H1 (cell line): Measurements from ENCODE around the gene BICD1. TPM values are rescaled to one million over a fixed set of nuclear protein-coding genes. Genes with fewer than 3 reads are reported as not detected.

Experiments used
- ASH2L ChIP-seq: fragments of 200-600, 300-600 bp; sonication (generic); IDR thresholded peaks from one replicate; pipeline ENCODE4 v1.7.1; 2017; ENCODE audit warnings: low read length
- CTCF ChIP-seq, 3 experiments: IDR thresholded peaks; 1 replicate in 2 of 3; 2 replicates in 1 of 3; pipeline versions ENCODE4 v1.5.1 to v1.6.1; 2011; ENCODE audit warnings: low read length in 3 of 3, mild to moderate bottlenecking in 3 of 3, inconsistent platforms in 2 of 3, low read depth in 1 of 3, moderate library complexity in 1 of 3; ENCODE audit not compliant: insufficient read depth in 1 of 3; ENCODE audit errors: control extremely low read depth in 1 of 3
- polyA plus RNA-seq, 7 experiments: library from polyadenylated mRNA; depleted of rRNA in 3 of 7; stranded (reverse) in 5 of 7; unstranded in 2 of 7; fragments of >200 nt in 5 of 7; fragments of 200-250 nt in 2 of 7; gene quantifications; 1 replicate in 5 of 7; 2 replicates in 1 of 7; 4 replicates in 1 of 7; pipeline versions ENCODE4 v1.2.1 to v1.2.3, GENCODE V29; 2011 to 2013; ENCODE audit warnings: missing spikeins in 2 of 7, mixed read lengths in 2 of 7
- total RNA-seq: library from RNA; stranded (reverse); fragmentation: NEBNext Ultra II Directional; extraction: Animal tissue kit (Norgen Biotek cat#: 25700); gene quantifications from 2 replicates; pipeline ENCODE4 v1.2.1, GENCODE V29; 2021

Gene BICD1
- total and polyA plus RNA-seq, 2 of the 8 experiments (the other 6 are each of a cell fraction or from before 2014, with no cell fraction given) = 34.1 to 58.4 TPM

GRCh38 chr12:32353540-32353939 lies 246.9 kb downstream of the BICD1 start (continued):
- TF ChIP-seq ASH2L (no peak), CTCF (IDR thresholded peaks at IDR 0.05; ENCODE audit: control extremely low read depth in 1 of 3, insufficient read depth in 1 of 3, low read depth in 1 of 3, low read length in 3 of 3) (no peak)
